Ascending aorta (tissue), 2 donors: Measurements from ENCODE around the gene SAMD14. TPM values are rescaled to one million over a fixed set of nuclear protein-coding genes. Genes with fewer than 3 reads are reported as not detected.
A peak's percentile ranks its signal among the peaks of the same experiment; 100 is the strongest.

Experiments
- DNase-seq, 2 donors: peaks; one replicate each; pipeline ENCODE4 v3.0.0-alpha.2; 2019; ENCODE audit warnings: low spot score in 2 of 2
- H3K27ac ChIP-seq, 2 donors: fragments of 200-600 bp; sonication (generic); one replicate each; pipeline ENCODE4 v1.5.1; 2016 to 2017; ENCODE audit warnings: mild to moderate bottlenecking in 1 of 2
- H3K27me3 ChIP-seq: fragments of 200-600 bp; sonication (generic); one replicate; pipeline ENCODE4 v1.5.1; 2017
- H3K36me3 ChIP-seq, 2 donors: fragments of 200-600 bp; sonication (generic); one replicate each; pipeline ENCODE4 v1.5.1; 2016
- H3K4me1 ChIP-seq, 2 donors: fragments of 200-600 bp; sonication (generic); one replicate each; pipeline ENCODE4 v1.5.1; 2016 to 2017; ENCODE audit warnings: mild to moderate bottlenecking in 1 of 2
- H3K4me3 ChIP-seq, 2 donors: fragments of 200-600 bp; sonication (generic); one replicate each; pipeline ENCODE4 v1.5.1; 2016 to 2017; ENCODE audit warnings: mild to moderate bottlenecking in 1 of 2
- H3K9me3 ChIP-seq, 2 donors: fragments of 200-600 bp; sonication (generic); one replicate each; pipeline ENCODE4 v1.5.1; 2016
- intact Hi-C: fragments of 100-400 bp; cut with DNase I; formaldehyde crosslinking; loops from one replicate; pipeline ENCODE4 v1.15.1; 2023
- total RNA-seq: library from RNA; depleted of rRNA; stranded (reverse); fragments of >200 nt; gene quantifications from one replicate; pipeline ENCODE4 v1.1.0, GENCODE V29; 2016
- TF ChIP-seq, protein P1 (sequence below), 3 experiments: fragments of 200-600 bp in 2 of 3; fragments of 450-650 bp in 1 of 3; sonication (generic) in 2 of 3; IDR thresholded peaks; one replicate each; pipeline ENCODE4 v1.5.1; 2016 to 2019; ENCODE audit warnings: antibody characterized with exemption in 3 of 3, mild to moderate bottlenecking in 1 of 3, moderate library complexity in 1 of 3

Gene SAMD14
- total RNA-seq, 1 donor from 2014 or later = 3.2 TPM

DNA sequence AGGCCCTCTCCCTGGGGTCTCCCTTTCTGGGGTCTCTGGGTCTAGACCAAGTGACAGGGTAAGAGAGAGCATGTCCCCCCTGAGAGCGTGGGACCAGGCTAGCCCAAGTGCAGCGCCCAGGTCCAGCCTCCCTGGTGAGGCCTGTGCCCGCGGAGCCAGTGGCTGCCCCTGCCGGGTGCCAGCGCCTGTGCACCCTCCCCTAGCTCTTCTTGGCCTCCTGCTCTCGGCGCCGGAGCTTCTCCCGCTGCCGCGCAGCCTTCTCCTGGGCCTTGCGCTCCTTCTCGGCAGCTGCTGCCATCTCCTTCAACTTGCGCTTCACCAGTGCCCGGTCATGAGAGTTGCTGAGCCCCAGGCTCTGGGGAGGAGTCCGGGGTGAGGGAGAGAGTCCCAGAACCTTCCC is 17.3 kb downstream of the SAMD14 start:
- no peaks in the 10 kb centered on the region for H3K27me3 ChIP-seq
- no peaks in the 10 kb centered on the region for H3K9me3 ChIP-seq
- H3K36me3 ChIP-seq = peaks cover 27 to 29% of the 10 kb centered on the region in 2 donors
- TF ChIP-seq, protein P1, sequence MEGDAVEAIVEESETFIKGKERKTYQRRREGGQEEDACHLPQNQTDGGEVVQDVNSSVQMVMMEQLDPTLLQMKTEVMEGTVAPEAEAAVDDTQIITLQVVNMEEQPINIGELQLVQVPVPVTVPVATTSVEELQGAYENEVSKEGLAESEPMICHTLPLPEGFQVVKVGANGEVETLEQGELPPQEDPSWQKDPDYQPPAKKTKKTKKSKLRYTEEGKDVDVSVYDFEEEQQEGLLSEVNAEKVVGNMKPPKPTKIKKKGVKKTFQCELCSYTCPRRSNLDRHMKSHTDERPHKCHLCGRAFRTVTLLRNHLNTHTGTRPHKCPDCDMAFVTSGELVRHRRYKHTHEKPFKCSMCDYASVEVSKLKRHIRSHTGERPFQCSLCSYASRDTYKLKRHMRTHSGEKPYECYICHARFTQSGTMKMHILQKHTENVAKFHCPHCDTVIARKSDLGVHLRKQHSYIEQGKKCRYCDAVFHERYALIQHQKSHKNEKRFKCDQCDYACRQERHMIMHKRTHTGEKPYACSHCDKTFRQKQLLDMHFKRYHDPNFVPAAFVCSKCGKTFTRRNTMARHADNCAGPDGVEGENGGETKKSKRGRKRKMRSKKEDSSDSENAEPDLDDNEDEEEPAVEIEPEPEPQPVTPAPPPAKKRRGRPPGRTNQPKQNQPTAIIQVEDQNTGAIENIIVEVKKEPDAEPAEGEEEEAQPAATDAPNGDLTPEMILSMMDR (IDR thresholded peaks at IDR 0.05) = peak; percentile 24 to 38 (median 28)
- H3K4me1 ChIP-seq = peaks cover 21 to 28% of the 10 kb centered on the region in 2 donors
- peak overlapping the region; percentile 92 to 97 for H3K27ac ChIP-seq
- DNase-seq = no peak
- H3K4me3 ChIP-seq = no peak overlapping the region
- intact Hi-C loops = loop anchor here (5.0 kb wide), 2 partner anchors 35 to 65 kb away; no protein-coding TSS in a partner anchor

DNA sequence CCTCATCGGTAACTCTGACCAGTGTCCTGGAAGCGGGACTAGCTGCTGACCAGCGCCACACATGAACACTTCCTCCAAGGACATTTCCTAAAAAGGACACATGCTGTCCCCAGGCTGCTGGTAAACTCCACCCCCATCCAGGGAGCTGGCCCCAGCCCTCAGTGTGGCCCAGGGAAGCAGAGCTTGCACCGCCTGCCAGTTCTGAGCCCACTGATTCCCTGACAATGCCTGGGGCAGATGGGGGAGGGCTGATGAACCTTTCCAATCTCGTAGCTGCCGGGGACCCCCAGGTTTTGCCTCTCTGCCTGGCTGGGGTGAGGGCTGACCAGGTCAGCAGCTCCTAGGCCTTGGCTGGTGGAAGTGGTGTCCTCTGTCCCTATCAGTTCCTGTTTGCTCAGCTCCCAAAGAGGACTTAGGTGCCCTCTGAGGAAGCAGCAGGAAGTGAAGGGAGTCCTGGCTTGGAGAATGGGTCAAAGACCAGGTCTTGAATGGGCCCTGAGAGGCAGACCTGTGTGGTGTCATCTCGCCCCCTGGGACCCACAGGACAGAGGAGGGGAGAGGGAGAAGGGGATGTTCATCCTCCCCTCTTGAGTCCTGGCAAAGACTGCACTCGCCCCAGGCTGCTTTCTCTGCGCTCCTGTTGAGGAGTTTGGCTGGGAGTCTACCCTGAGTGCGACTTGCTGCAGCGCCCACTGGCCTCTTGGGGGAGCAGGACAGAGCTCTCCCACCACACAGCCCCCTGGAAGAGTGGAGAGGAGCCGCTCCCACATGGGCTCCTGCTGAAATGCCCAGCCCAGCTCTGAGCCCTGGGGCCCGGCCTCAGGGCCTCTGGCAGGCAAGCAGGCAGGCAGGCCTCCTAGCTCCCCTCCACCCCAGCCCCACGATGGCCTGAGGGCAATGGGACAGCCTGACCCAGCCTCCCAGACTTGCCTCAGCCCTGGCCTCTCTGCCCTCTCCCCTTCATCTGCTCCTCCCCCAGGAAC is 18.0 kb downstream of the SAMD14 start:
- peak; percentile 37 to 89 for DNase-seq
- peaks cover 33 to 35% of the 10 kb centered on the region in 2 donors for H3K36me3 ChIP-seq

DNA sequence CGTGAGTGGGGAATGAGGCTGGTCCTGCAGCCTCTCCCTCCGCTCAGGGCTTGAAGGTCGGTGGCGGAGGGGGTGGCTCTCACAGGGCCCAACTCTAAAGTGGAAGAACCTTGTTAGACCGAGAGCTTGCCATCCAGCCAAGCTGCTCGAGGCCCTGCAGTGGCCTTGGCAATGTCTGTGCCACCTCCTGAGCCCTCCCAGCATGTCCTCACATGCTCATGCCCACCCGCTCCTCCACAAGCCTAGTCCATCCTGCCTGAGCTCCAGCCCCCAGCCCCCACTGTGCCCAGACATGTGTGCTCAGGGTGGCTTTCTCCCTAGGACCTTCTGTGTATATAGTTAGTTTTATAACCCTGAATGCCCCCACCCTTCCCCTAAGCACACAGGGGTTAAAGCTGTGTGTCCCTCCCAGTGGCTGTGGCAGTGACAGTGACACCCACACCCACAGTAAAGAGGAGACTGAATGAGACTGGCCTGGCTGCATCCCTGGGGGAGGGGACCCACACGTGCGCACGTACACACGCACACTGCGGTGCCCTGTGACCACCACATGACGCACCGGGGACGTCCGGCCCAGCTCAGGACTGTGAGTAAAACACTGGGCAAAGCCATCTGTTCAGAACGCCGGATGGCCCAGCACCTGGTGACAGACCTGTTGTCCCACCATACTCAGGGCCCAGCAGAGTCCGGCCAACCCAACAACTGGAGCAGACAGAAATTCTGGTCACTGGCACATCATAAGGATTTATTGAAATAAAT is 19.2 kb downstream of the SAMD14 start:
- TF ChIP-seq, protein P1 (IDR thresholded peaks at IDR 0.05) = no peak
- H3K9me3 ChIP-seq = no peaks in the 10 kb centered on the region
- intact Hi-C loops = loop anchor here (1.0 to 5.0 kb wide), 3 partner anchors 15 to 67 kb away; partner anchors contain the start of gene PDK2
- no peak for DNase-seq
- peak overlapping the region; percentile 92 to 97 for H3K27ac ChIP-seq
- H3K27me3 ChIP-seq = no peaks in the 10 kb centered on the region
- peaks cover 42 to 45% of the 10 kb centered on the region in 2 donors for H3K36me3 ChIP-seq
- peaks cover 13 to 20% of the 10 kb centered on the region in 2 donors for H3K4me1 ChIP-seq
- H3K4me3 ChIP-seq = no peak overlapping the region

More for the DNA sequence above, 18.0 kb downstream of the SAMD14 start:
- no peaks in the 10 kb centered on the region for H3K9me3 ChIP-seq
- TF ChIP-seq, protein P1 (IDR thresholded peaks at IDR 0.05) = no peak
- peak overlapping the region; percentile 92 to 97 for H3K27ac ChIP-seq
- no peaks in the 10 kb centered on the region for H3K27me3 ChIP-seq
- H3K4me3 ChIP-seq = no peak overlapping the region
- intact Hi-C loops = loop anchor here (1.0 to 5.0 kb wide), 3 partner anchors 17 to 65 kb away; partner anchors contain the start of gene PDK2
- H3K4me1 ChIP-seq = peaks cover 15 to 22% of the 10 kb centered on the region in 2 donors

DNA sequence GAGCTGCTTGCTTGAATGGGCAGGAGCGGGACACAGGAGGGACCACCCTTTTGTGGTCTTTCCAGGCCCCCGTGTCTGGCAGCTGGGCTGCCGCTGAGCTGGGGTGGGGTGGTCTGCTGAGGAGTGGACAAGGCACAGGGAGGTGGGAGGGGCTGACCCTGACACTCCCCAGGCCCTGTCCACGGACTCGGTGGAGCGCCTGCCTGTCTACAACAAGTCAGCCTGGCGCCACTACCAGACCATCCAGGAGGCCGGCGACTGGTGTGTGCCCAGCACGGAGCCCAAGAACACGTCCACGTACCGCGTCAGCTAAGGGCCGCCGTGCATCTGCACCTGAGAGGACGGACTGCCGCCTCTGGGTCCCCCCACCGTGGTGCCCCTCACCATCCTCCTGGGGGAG is 20.2 kb downstream of the SAMD14 start:
- DNase-seq = no peak
- intact Hi-C loops = loop anchor here (5.0 kb wide), 2 partner anchors 38 to 68 kb away; no protein-coding TSS in a partner anchor
- H3K27ac ChIP-seq = peak overlapping the region; percentile 92 to 97

DNA sequence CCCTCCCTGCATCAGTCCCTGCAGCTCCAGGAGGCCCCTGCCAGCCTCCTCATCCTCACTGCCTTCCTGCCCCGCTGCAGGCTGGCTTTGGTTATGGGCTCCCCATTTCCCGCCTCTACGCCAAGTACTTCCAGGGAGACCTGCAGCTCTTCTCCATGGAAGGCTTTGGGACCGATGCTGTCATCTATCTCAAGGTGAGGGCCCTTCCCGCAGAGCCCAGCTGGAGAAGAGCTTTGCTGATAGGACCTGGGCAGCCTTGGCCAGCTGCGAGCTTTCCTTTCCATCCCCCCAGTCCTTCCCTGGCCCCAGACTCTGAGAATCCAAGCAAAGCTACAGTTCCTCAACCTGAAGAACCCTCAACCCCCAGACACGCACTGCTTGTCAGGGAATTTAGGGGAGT is 20.8 kb downstream of the SAMD14 start:
- H3K9me3 ChIP-seq = no peaks in the 10 kb centered on the region
- TF ChIP-seq, protein P1 (IDR thresholded peaks at IDR 0.05) = no peak
- peak overlapping the region in 1 of 2 donors; percentile 92 for H3K27ac ChIP-seq
- peaks cover 13 to 20% of the 10 kb centered on the region in 2 donors for H3K4me1 ChIP-seq
- H3K27me3 ChIP-seq = no peaks in the 10 kb centered on the region
- H3K36me3 ChIP-seq = peaks cover 50 to 55% of the 10 kb centered on the region in 2 donors
- H3K4me3 ChIP-seq = no peak overlapping the region
- no peak for DNase-seq
- intact Hi-C loops = no loop called here

More for the DNA sequence above, 20.2 kb downstream of the SAMD14 start:
- H3K4me3 ChIP-seq = no peak overlapping the region
- H3K4me1 ChIP-seq = peaks cover 13 to 20% of the 10 kb centered on the region in 2 donors
- TF ChIP-seq, protein P1 (IDR thresholded peaks at IDR 0.05) = no peak
- H3K36me3 ChIP-seq = peaks cover 50 to 54% of the 10 kb centered on the region in 2 donors
- no peaks in the 10 kb centered on the region for H3K9me3 ChIP-seq
- no peaks in the 10 kb centered on the region for H3K27me3 ChIP-seq
